Measurements from ENCODE around the gene CAMSAP1.

Gene CAMSAP1

DNA sequence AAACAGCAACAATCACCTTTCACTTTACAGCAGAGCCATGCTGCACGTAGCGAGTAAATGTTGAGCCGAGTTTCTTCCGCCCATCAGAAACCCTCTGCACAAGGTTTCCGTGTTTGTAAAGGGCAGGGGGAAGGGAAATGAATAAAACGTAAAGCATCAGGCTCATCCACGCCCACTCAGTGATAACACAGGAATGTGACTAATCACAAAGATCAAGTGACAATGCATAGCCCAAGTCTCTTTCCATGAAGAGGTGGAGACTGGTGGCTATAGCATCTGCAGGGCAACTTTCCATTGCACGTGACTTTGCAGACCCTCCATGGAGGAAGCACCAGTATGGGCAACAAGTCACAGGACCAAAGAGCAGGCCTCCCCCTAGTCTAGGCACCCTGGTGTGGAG is 56.6 kb downstream of the CAMSAP1 start:
- TF ChIP-seq, protein P1, sequence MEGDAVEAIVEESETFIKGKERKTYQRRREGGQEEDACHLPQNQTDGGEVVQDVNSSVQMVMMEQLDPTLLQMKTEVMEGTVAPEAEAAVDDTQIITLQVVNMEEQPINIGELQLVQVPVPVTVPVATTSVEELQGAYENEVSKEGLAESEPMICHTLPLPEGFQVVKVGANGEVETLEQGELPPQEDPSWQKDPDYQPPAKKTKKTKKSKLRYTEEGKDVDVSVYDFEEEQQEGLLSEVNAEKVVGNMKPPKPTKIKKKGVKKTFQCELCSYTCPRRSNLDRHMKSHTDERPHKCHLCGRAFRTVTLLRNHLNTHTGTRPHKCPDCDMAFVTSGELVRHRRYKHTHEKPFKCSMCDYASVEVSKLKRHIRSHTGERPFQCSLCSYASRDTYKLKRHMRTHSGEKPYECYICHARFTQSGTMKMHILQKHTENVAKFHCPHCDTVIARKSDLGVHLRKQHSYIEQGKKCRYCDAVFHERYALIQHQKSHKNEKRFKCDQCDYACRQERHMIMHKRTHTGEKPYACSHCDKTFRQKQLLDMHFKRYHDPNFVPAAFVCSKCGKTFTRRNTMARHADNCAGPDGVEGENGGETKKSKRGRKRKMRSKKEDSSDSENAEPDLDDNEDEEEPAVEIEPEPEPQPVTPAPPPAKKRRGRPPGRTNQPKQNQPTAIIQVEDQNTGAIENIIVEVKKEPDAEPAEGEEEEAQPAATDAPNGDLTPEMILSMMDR (conservative IDR thresholded peaks at IDR 0.05; ENCODE audit: low read depth, low read length), result no peak
- DNase-seq (ENCODE audit: low read depth), result peak; percentile 32
- no peak overlapping the region for H3K4me3 ChIP-seq (ENCODE audit: low read depth, low read length)

DNA sequence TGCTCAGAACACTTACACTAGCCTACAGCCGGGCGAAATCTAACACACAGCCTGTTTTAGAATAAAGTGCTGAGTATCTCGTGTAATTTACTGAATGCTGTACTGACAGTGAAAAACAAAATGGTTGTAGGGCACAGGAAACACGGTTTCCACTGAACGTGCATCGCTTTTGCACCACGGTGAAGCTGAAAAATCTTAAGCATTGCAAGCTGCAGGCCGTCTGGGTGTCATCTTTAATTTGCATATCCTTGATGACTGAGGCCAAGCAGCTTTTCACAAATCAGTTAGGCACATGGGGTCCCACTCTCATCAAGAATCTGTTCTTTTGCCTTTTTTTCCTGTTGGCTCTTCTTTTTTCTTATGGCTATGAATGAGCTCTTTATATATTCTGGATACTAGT is 58.2 kb downstream of the CAMSAP1 start:
- no peak for DNase-seq (ENCODE audit: low read depth)
- H3K4me3 ChIP-seq (ENCODE audit: low read depth, low read length), result no peak overlapping the region
- TF ChIP-seq, protein P1 (conservative IDR thresholded peaks at IDR 0.05; ENCODE audit: low read depth, low read length), result no peak

DNA sequence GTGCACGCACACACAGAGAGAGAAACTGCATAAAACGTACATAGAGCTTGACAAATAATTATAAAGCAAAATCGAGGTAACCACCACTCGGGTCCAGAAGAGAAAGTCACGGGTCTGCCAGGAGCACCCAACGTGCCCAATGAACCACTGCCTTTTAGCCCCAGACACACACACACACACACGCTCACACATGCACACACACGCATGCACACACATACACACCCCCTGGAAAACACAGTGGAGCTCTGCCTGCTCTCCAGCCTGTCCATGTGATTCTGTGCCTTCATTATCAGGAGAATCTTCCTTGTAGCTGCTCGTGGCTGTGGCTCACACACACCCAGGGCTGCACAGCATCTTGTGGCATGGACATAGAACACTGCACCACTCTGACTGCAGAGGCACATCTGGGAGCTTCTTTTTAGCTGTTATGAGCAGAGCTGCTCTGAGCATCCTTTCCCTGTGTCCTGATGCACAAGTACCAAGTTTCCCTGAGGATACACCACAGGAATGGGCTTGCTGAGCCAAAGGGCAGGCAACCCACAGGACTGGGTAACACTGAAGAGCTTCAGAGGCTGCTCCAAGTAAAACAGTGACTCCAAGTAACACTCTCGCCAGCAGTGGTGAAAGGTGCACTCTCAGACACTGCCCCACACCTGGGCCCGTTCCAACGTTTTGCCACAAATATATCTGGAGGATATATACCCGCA is 58.9 kb downstream of the CAMSAP1 start:
- no peak overlapping the region for H3K4me3 ChIP-seq (ENCODE audit: low read depth, low read length)
- TF ChIP-seq, protein P1 (conservative IDR thresholded peaks at IDR 0.05; ENCODE audit: low read depth, low read length), result no peak
- no peak for DNase-seq (ENCODE audit: low read depth)

DNA sequence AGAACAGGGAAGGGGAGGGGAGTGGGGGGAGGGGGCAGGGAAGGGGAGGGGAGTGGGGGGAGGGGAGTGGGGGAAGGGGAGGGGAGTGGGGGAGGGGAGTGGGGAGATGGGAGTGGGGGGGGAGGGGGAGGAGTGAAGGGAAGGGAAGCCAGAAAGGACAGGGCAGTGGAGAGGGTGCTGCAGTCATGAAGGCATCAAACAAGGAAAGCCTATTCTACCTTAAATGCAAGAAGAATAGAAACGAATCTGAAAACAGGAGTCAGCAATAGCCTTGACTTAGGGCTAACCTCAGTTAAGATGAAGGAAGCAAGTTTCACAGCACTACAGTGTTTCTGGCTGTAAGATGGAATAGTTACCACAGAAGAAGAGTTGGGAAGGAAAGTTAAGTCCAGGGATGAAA is 59.5 kb downstream of the CAMSAP1 start:
- H3K4me3 ChIP-seq (ENCODE audit: low read depth, low read length), result no peak overlapping the region
- no peak for DNase-seq (ENCODE audit: low read depth)
- TF ChIP-seq, protein P1 (conservative IDR thresholded peaks at IDR 0.05; ENCODE audit: low read depth, low read length), result no peak

DNA sequence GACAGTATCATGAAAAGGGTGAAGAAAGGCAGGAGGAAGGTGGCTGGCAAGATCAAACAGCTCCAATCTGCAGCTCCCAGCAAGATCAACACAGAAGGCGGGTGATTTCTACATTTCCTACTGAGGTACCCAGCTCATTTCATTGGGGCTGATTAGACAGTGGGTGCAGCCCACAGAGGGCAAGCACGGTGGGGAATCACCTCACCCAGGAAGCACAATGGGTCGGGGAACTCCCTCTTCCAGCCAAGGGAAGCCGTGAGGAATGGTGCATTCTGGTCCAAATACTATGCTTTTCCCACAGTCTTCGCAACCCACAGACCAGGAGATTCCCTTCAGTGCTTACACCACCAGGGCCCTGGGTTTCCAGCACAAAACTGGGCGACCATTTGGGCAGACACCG is 66.8 kb downstream of the CAMSAP1 start:
- H3K4me3 ChIP-seq (ENCODE audit: low read depth, low read length), result no peak overlapping the region
- TF ChIP-seq, protein P1 (conservative IDR thresholded peaks at IDR 0.05; ENCODE audit: low read depth, low read length), result no peak
- DNase-seq (ENCODE audit: low read depth), result no peak

DNA sequence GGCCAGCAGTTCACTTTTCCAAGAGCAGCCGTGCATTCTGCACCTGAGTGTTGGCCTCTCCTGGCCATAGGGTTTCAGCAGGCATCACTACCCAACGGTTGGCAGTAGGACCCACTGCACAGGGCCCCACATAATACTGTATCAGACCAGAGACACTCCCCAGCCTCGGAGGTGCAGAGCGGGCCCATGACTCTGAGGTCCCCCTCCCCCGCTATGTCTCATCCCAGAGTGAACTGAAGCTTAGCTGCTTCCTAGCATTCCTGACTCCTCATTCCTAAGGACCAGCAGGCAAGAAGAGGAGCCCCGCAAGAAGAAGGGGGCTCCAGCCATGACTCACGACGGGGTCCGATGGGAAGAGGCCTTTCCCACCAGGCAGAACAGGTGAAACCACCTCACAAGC is 67.2 kb downstream of the CAMSAP1 start:
- TF ChIP-seq, protein P1 (conservative IDR thresholded peaks at IDR 0.05; ENCODE audit: low read depth, low read length), result no peak
- no peak for DNase-seq (ENCODE audit: low read depth)
- no peak overlapping the region for H3K4me3 ChIP-seq (ENCODE audit: low read depth, low read length)

DNA sequence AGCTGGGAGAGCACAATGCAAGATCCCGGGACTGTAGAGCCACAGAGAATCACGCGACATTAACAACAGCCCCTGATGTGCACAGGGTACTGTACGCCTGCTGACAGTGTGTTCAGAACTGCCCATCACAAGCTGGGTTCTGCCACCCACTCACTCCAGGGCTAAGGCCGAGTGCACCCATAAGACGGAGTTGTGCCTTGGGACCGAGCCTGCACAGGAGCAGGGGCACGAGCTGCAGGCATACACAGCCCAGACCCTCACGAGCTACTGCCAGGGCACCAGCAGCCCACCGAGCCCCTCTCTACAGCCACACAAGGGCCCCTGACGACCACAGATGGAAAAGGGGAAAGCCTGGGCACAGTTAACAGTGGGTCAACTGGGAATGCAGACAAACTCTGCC is 67.8 kb downstream of the CAMSAP1 start:
- no peak overlapping the region for H3K4me3 ChIP-seq (ENCODE audit: low read depth, low read length)
- DNase-seq (ENCODE audit: low read depth), result no peak
- TF ChIP-seq, protein P1 (conservative IDR thresholded peaks at IDR 0.05; ENCODE audit: low read depth, low read length), result no peak
